ENCODE measurements around the gene TRIM33. TPM values are rescaled to one million over a fixed set of nuclear protein-coding genes. Genes with fewer than 3 reads are reported as not detected.

TRIM33 gene
- total RNA-seq, 4 donors from 2014 or later = 50.8 to 68.2 (median 53.4) TPM

DNA sequence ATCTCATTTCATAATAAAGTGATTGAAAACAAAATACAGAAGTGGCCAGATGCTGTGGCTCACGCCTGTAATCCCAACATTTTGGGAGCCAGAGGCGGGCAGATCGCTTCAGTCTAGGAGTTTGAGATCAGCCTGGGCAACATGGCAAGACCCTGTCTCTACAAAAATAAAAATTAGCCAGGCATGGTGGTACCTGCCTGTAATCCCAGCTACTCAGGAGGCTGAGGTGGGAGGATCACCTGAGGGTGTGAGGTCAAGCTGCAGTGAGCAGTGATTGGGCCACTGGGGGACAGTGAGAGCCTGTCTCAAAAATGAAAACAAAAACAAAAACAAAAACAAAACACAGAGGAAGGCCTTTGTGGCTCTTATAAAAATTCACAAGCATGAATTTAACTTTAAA lies 38.6 kb downstream of the TRIM33 start:
- Histone ChIP-seq H3K4me3 (no peak overlapping the region), H3K27ac (no peak overlapping the region), H3K4me1 (peaks cover 0 to 24% (median 7%) of the 10 kb centered on the region in 4 donors), H3K36me3 (no peaks in the 10 kb centered on the region), H3K27me3 (no peaks in the 10 kb centered on the region), H3K9me3 (no peaks in the 10 kb centered on the region)
- no peak for DNase-seq (ENCODE audit: low spot score in 2 of 2)
- TF ChIP-seq EP300 (IDR thresholded peaks at IDR 0.05) = no peak
- 79 to 81% methylated on average over 3 of the region's 3 CpGs for WGBS, 2 donors

- Histone ChIP-seq H3K4me3 (no peak overlapping the region), H3K27me3 (no peaks in the 10 kb centered on the region), H3K9me3 (no peaks in the 10 kb centered on the region), H3K4me1 (peaks cover 0 to 27% (median 7%) of the 10 kb centered on the region in 4 donors), H3K27ac (no peak overlapping the region), H3K36me3 (no peaks in the 10 kb centered on the region)
- no peak for DNase-seq (ENCODE audit: low spot score in 2 of 2)
- no peak for TF ChIP-seq EP300 (IDR thresholded peaks at IDR 0.05)
- TF ChIP-seq CTCF (IDR thresholded peaks at IDR 0.05) = no peak
- TF ChIP-seq POLR2A (IDR thresholded peaks at IDR 0.05) = no peak
- 77 to 78% methylated on average over 5 of the region's 5 CpGs for WGBS, 2 donors
Measured at GRCh38 chr1:114470681-114471080, 40.3 kb downstream of the TRIM33 start.

DNA sequence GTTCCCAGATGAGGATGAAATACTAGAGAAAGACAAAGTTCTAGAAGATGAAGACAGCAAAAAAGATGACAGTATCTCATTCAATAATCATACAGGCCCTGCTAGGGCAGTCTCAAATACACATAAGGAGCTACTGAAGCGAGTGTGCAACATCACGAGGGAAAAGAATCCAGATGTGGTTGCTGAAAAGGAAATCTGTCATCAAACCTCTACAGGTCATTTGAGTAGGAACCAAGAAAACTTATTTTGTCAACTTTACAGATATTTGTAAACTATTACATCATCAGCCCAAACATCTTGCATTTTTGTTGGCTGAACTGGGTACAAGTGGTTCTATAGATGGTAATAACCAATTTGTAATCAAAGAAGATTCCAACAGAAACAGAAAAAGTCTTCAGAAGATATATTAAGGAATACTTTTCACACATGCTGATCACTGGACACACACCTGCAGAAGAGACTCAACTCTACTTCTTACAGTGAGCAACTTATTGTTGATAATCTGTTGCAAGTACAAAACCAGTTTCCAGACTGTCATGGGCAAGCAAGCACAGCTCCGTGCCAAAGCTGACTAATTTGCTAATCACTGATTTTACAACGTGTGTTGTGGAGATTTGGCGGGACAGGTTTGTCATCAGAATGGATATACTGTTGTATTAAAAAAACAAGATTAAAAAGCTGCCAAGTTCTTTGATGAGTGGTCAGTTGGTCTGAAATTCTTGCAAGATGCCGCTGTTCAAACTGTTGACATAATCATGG lies 42.1 kb downstream of the TRIM33 start:
- no peak overlapping the region for H3K4me3 ChIP-seq
- H3K36me3 ChIP-seq = no peaks in the 10 kb centered on the region
- no peak for DNase-seq (ENCODE audit: low spot score in 2 of 2)
- H3K27ac ChIP-seq = no peak overlapping the region
- peaks cover 0 to 26% (median 7%) of the 10 kb centered on the region in 4 donors for H3K4me1 ChIP-seq
- TF ChIP-seq EP300 (IDR thresholded peaks at IDR 0.05) (no peak), POLR2A (IDR thresholded peaks at IDR 0.05) (no peak), CTCF (IDR thresholded peaks at IDR 0.05) (no peak)
- WGBS, 2 donors = 67 to 76% methylated on average over 6 of the region's 6 CpGs
- no peaks in the 10 kb centered on the region for H3K9me3 ChIP-seq
- H3K27me3 ChIP-seq = no peaks in the 10 kb centered on the region

- Histone ChIP-seq H3K27ac (no peak overlapping the region), H3K27me3 (no peaks in the 10 kb centered on the region), H3K4me1 (peaks cover 0 to 26% (median 7%) of the 10 kb centered on the region in 4 donors), H3K9me3 (no peaks in the 10 kb centered on the region), H3K4me3 (no peak overlapping the region), H3K36me3 (no peaks in the 10 kb centered on the region)
- DNase-seq (ENCODE audit: low spot score in 2 of 2) = no peak
- no peak for TF ChIP-seq EP300 (IDR thresholded peaks at IDR 0.05)
- TF ChIP-seq POLR2A (IDR thresholded peaks at IDR 0.05) = no peak
- no peak for TF ChIP-seq CTCF (IDR thresholded peaks at IDR 0.05)
- 64 to 69% methylated on average over 3 of the region's 3 CpGs for WGBS, 2 donors
Measured at GRCh38 chr1:114468047-114468446, 43.0 kb downstream of the TRIM33 start.

- Histone ChIP-seq H3K9me3 (no peaks in the 10 kb centered on the region), H3K4me1 (peaks cover 0 to 26% (median 7%) of the 10 kb centered on the region in 4 donors), H3K27me3 (no peaks in the 10 kb centered on the region), H3K27ac (no peak overlapping the region), H3K36me3 (no peaks in the 10 kb centered on the region), H3K4me3 (no peak overlapping the region)
- 95 to 100% methylated on average over 1 of the region's 1 CpG for WGBS, 2 donors
- no peak for DNase-seq (ENCODE audit: low spot score in 2 of 2)
- TF ChIP-seq CTCF (IDR thresholded peaks at IDR 0.05) = no peak
- TF ChIP-seq EP300 (IDR thresholded peaks at IDR 0.05) = no peak
- TF ChIP-seq POLR2A (IDR thresholded peaks at IDR 0.05) = no peak
Measured at GRCh38 chr1:114467491-114467890, 43.5 kb downstream of the TRIM33 start.

Data from tibial nerve (tissue), 4 donors.